ENCODE data around the gene COL15A1.
"Not testable (repeated sequence)": the region's sequence is repeated elsewhere in the genome, so short reads cannot be mapped to it uniquely, and the experiment has no call there.

Gene COL15A1

DNA sequence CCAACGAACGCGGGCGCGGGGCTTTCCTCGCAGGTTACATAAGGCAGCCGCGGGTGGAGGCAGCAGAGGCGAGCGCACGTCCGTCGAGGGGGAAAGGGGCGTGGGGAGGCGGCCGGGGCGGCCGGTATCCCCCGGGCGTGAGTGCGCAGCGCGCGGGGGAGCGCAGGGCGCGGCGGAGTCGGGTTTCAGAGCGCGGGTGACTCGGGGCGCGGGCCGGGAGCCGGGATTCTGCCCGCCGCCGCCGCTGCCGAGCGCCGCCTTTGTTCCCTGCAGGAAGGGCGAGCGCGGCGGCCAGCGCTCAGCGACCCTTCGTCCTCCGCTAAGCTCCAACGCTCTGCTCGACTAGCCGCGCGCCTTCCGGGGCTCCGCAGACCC is at the start of gene COL15A1:
TSS of gene COL15A1 (plus strand) at position 226 of the 375 bp plus-strand sequence. CDS start 155 bp downstream, outside the sequence.
- DNase-seq (ENCODE audit: low spot score), result no peak

DNA sequence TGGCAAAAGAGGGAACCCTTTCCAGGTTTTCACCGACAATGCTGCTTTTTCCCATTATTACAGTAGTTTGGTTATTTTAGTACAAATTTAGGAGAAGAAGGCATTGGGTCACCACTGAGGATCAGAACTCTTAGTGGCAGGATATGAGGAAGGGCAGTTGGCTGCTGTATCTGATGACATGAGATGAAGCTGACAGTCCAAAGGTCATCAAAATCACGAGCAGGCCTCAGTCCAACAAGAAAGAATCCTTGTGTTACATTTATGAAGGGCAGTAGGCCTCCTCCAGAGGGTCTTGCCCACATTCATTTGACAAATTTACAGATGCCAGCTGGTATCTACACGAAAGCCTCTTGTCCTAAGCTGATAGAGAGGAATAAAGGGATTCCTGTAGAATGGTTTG is 49.5 kb upstream of the COL15A1 start:
- DNase-seq (ENCODE audit: low spot score), result no peak

GRCh38 chr9:98894761-98895160 is 48.9 kb upstream of the COL15A1 start:
- no peak for DNase-seq (ENCODE audit: low spot score)

- no peak for DNase-seq (ENCODE audit: low spot score)
These were observed 47.1 kb upstream of the COL15A1 start for GRCh38 chr9:98896632-98897031.

- no peak for DNase-seq (ENCODE audit: low spot score)
These were observed 46.0 kb upstream of the COL15A1 start for GRCh38 chr9:98897745-98898144.

GRCh38 chr9:98899408-98900056 is 44.2 kb upstream of the COL15A1 start:
- peak; percentile 30 for DNase-seq (ENCODE audit: low spot score)

GRCh38 chr9:98900244-98900643 is 43.5 kb upstream of the COL15A1 start:
- DNase-seq (ENCODE audit: low spot score), result no peak

DNA sequence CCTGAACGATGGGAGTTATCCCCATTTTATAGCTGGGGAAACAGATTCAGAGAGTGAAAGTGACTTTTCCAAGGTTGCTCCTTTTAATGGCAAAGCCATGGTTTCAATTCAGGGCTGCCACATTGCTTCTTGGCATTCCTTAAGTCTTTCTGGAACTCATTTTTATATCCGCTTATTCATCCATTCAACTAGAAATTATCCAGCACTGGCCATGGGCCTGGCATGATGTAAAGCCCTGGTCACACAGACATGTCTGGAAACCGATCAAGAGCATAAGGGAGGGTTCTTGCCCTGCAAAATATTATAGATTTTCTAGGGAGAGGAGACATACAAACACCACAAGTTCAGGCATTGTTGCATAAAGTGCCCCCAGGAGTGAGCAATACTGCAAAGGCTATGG is 43.0 kb upstream of the COL15A1 start:
- no peak for DNase-seq (ENCODE audit: low spot score)

- DNase-seq (ENCODE audit: low spot score), result not testable (repeated sequence)
These were observed 41.9 kb upstream of the COL15A1 start for GRCh38 chr9:98901843-98902242.

DNA sequence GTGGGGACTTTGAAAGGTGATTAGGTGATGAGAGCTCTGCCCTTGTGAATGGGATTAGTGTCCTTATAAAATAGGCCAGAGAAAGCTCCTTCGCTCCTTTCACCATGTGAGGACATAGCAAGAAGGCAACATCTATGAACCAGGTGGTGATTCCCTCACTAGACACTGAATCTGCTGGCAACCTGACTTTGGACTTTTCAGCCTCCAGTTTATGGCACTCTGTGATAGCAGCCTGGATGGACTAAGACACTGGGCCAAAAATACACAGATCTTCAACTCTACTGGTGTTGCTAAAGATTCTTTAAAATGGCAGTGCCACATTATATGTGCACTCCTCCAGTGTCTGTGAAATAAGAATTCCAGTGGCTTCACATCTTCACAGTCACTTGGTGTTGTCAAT is 41.2 kb upstream of the COL15A1 start:
- DNase-seq (ENCODE audit: low spot score), result no peak

GRCh38 chr9:98902925-98903324 is 40.8 kb upstream of the COL15A1 start:
- DNase-seq (ENCODE audit: low spot score), result no peak

- DNase-seq (ENCODE audit: low spot score), result no peak
These were observed 39.7 kb upstream of the COL15A1 start for GRCh38 chr9:98903961-98904411.

GRCh38 chr9:98905015-98905414 is 38.7 kb upstream of the COL15A1 start:
- no peak for DNase-seq (ENCODE audit: low spot score)

DNA sequence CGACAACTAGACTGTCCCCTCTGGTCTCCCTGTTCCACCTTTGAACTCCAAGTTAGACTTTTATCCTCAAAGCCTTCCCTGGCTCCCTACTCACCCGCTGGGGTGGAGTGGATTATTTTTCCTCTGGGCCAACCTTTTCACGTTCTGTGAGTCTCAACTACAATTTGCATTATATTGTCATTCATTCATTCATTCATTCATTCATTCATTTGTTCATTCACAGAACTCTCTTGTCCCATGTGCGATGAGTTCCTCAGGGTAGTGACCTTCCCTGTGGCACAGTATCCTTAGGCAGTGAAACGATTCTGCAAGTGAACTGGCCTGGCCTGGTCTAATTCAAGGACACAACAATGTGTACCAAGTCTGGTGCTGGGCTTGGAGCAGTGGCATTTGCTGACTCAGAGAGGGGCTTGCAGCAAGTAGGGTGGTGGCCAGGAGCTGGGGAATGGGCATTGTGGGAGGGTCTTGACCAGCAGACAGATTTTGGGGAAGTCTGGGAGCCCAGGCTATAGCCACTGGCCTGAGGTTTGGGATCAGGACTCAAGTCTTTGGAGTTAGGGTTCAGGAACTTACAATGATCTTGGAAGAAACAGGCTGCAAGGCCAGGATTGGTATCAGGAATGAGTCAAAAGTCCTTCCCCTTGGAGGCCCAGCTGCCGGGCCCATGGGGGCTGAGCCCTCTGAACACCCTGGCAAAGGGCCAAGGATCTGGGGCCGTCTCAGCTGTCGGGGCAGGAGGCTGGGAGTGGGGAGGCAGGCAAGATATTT is 37.2 kb upstream of the COL15A1 start:
- no peak for DNase-seq (ENCODE audit: low spot score)

DNA sequence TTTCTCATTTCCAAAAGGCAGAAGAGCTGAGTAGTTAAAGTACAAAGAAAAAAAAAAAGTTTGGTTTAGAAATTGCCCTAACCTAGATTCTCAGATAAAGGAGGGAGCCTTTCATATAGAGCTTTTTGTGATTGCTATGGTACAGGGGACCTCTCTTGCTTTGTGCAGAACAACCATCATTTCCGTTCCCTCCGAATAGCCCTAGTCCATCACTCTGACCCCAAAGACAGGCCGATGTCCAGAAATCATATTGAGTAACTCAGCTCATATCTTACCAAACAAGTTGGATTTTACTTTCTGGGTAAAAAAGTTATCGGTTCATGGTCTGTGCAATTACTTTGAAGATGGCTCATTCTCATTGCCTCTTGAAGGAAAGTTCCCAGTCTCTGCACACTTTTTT is 36.7 kb upstream of the COL15A1 start:
- DNase-seq (ENCODE audit: low spot score), result no peak

DNA sequence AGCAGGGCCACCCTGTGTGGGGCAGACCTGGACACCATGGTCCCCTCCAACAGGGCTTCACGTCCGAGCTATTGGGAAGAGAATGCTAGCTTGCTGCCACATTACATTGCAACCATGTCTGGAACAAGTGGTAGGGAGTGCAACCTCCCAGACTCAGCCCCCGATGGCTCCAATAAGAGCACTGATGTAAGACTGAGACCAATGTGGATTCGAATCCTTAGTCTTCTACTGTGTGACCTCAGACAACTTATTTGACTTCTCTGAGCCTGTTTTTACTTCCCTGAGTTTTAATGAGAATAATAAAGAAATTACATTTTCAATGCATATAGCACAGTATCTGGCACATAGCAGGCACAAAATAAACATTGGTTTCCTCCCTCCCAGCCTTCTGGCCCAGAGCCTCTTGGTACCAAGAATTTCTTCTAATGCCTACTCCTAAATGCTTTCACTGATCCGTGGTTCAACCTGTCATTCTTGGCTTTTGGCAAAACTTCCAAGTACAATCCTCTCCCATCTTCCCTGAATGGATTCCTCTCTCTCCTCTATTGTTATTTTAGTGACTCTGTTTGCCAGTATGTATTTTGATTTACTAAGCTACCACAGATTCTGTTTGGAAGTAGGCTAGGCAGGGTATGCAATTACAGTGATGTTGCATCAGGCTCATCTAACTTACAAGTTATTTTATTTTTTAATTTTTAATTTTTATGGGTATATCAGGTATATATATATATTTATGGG is 34.6 kb upstream of the COL15A1 start:
- DNase-seq (ENCODE audit: low spot score), result no peak

GRCh38 chr9:98909935-98910334 is 33.8 kb upstream of the COL15A1 start:
- DNase-seq (ENCODE audit: low spot score), result no peak

DNA sequence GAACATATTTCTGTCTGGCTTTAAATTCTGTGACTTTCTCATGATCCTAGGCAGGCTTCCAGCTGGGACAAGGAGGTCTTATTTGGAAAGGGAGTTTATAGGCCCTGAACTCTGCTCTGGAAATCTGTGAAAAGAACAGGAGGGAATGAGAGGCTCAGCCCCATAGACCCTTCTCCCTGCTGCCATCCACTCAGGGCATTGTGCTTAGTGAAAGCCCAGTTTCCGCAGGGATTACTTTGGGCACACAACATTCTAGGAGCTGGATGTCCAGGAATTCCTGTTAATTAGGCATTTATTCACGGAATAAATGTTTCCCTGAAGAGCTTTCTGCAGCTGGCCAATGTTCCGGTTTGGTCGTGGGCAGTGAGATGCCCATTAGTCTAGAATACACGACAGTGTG is 32.7 kb upstream of the COL15A1 start:
- no peak for DNase-seq (ENCODE audit: low spot score)

DNA sequence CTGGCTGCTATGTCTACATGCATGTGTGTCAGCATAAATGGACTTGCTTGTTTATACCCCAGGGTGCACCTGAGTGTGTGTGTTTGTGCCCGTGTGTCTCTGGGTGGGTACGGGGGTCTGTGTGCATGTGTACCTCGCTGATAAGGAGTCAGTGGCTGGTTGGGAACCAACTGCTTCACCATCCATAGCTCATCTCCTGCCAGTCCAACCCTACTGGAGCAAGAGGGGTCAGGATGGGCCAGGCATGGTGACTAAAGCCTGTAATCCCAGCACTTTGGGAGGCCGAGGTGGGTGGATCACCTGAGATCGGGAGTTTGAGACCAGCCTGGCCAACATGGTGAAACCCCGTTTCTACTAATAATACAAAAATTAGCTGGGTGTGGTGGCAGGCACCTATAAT is 32.0 kb upstream of the COL15A1 start:
- not testable (repeated sequence) for DNase-seq (ENCODE audit: low spot score)

- DNase-seq (ENCODE audit: low spot score), result no peak
These were observed 31.3 kb upstream of the COL15A1 start for GRCh38 chr9:98912450-98912849.

DNA sequence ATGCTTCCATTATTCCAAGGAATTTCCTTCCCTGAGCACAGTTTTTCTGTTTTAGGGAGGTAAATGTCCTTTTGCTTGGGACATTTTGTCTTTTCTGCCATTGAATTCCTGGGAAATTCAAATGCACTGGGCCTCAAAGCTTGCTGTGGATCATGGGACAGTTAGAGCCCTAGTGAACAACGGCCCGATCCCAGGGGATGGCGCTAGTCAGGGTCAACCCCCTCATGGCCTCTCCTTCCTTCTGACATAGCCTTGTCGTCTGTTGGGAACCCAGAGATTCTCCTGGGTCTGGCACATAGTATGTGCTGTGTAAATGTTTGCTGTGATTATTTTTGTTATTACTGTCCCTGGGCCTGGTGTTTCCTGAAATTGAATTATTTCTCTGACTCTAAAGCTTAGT is 30.7 kb upstream of the COL15A1 start:
- DNase-seq (ENCODE audit: low spot score), result no peak

GRCh38 chr9:98913705-98914104 is 30.0 kb upstream of the COL15A1 start:
- DNase-seq (ENCODE audit: low spot score), result no peak

- DNase-seq (ENCODE audit: low spot score), result no peak
These were observed 28.1 kb upstream of the COL15A1 start for GRCh38 chr9:98915599-98915998.
